CD4-positive, alpha-beta T cell treated with Interleukin-4 for 1 hour (primary cell): ENCODE measurements around the gene WSB2.
A peak's percentile ranks its signal among the peaks of the same experiment; 100 is the strongest.
"Not testable (repeated sequence)": the region's sequence is repeated elsewhere in the genome, so short reads cannot be mapped to it uniquely, and the experiment has no call there.

ENCODE experiments used
- DNase-seq, 2 donors: peaks; one replicate each; pipeline ENCODE4 v3.0.0-alpha.2; 2020 to 2022

WSB2 gene

GRCh38 chr12:118034429-118035189 lies 26.4 kb downstream of the WSB2 start:
- DNase-seq, result no peak

GRCh38 chr12:118033902-118034301 lies 27.1 kb downstream of the WSB2 start:
- no peak for DNase-seq

- no peak for DNase-seq
Measured at GRCh38 chr12:118033323-118033722, 27.7 kb downstream of the WSB2 start.

GRCh38 chr12:118032188-118032587 lies 28.8 kb downstream of the WSB2 start:
- DNase-seq, result no peak

- DNase-seq, result no peak
Measured at GRCh38 chr12:118029166-118029565, 31.8 kb downstream of the WSB2 start.

- DNase-seq, result no peak
Measured at GRCh38 chr12:118025168-118025567, 35.8 kb downstream of the WSB2 start.

- no peak for DNase-seq
Measured at GRCh38 chr12:118023301-118023860, 37.6 kb downstream of the WSB2 start.

GRCh38 chr12:118022728-118023109 lies 38.3 kb downstream of the WSB2 start:
- no peak for DNase-seq

- DNase-seq, result not testable (repeated sequence)
Measured at GRCh38 chr12:118022097-118022727, 38.8 kb downstream of the WSB2 start.

GRCh38 chr12:118020036-118020435 lies 40.9 kb downstream of the WSB2 start:
- no peak for DNase-seq

GRCh38 chr12:118017926-118018325 lies 43.1 kb downstream of the WSB2 start:
- DNase-seq, result no peak

GRCh38 chr12:118016424-118017264 lies 44.3 kb downstream of the WSB2 start, which contains the start of gene RFC5:
Gene RFC5, plus strand, starts transcription at chr12:118016703. Its CDS starts 125 bp downstream, at chr12:118016828.
- DNase-seq, result peak; percentile 97

- no peak for DNase-seq
Measured at GRCh38 chr12:118015944-118016343, 45.0 kb downstream of the WSB2 start.

GRCh38 chr12:118015306-118015705 lies 45.7 kb downstream of the WSB2 start:
- DNase-seq, result no peak

GRCh38 chr12:118013283-118013682 lies 47.7 kb downstream of the WSB2 start:
- DNase-seq, result no peak

- DNase-seq, result no peak
Measured at GRCh38 chr12:118011961-118012360, 49.0 kb downstream of the WSB2 start.

- DNase-seq, result no peak
Measured at GRCh38 chr12:118011377-118011776, 49.6 kb downstream of the WSB2 start.

- DNase-seq, result no peak
Measured at GRCh38 chr12:118010903-118011302, 50.1 kb downstream of the WSB2 start.

GRCh38 chr12:117999806-118000205 lies 61.2 kb downstream of the WSB2 start:
- not testable (repeated sequence) for DNase-seq

GRCh38 chr12:117998719-117999118 lies 62.3 kb downstream of the WSB2 start:
- DNase-seq, result no peak

- no peak for DNase-seq
Measured at GRCh38 chr12:117994551-117995438, 66.2 kb downstream of the WSB2 start.
